Natural killer cell (primary cell): ENCODE data around the gene MGAT2. TPM values are rescaled to one million over a fixed set of nuclear protein-coding genes. Genes with fewer than 3 reads are reported as not detected.
A peak's percentile ranks its signal among the peaks of the same experiment; 100 is the strongest.

Source experiments
- ATAC-seq, 3 donors: fragments of 150-1000 bp in 2 of 3; fragments of 200-7000 bp in 1 of 3; cut with Tn5 transposase; 1 replicate in 1 of 3; 2 replicates in 2 of 3; pipeline ENCODE4 v1.10.0; 2021; ENCODE audit warnings: mild to moderate bottlenecking in 2 of 3, moderate library complexity in 2 of 3
- DNase-seq, 2 donors: peaks; one replicate each; pipeline versions ENCODE4 v3.0.0 to v3.0.0-alpha.2; 2013 to 2021; ENCODE audit warnings: mixed read lengths in 1 of 2
- H3K27ac ChIP-seq: one replicate; pipeline ENCODE4 v1.5.1; 2013; ENCODE audit warnings: mild to moderate bottlenecking, low read length
- H3K27me3 ChIP-seq: one replicate; pipeline ENCODE4 v1.6.1; 2013; ENCODE audit warnings: low read length; ENCODE audit not compliant: control insufficient read depth, insufficient read depth
- H3K36me3 ChIP-seq: one replicate; pipeline ENCODE4 v1.6.1; 2013; ENCODE audit warnings: low read length; ENCODE audit not compliant: control insufficient read depth, insufficient read depth
- H3K4me1 ChIP-seq: one replicate; pipeline ENCODE4 v1.6.1; 2013; ENCODE audit warnings: low read length; ENCODE audit not compliant: control insufficient read depth, insufficient read depth
- H3K4me3 ChIP-seq: one replicate; pipeline ENCODE4 v1.5.1; 2013; ENCODE audit warnings: low read length
- H3K9me3 ChIP-seq: one replicate; pipeline ENCODE4 v1.6.1; 2013; ENCODE audit warnings: low read length; ENCODE audit not compliant: control insufficient read depth, insufficient read depth
- H3K27ac Mint-ChIP-seq, 2 donors: one replicate each; pipeline ENCODE4 v1.8.0; 2022; ENCODE audit warnings: mild to moderate bottlenecking in 2 of 2, mixed read lengths in 2 of 2, moderate library complexity in 1 of 2
- H3K27me3 Mint-ChIP-seq, 2 donors: one replicate each; pipeline ENCODE4 v1.8.0; 2022; ENCODE audit warnings: low read depth in 2 of 2, mixed read lengths in 2 of 2
- H3K36me3 Mint-ChIP-seq: one replicate; pipeline ENCODE4 v1.8.0; 2022; ENCODE audit warnings: mixed read lengths
- H3K4me1 Mint-ChIP-seq, 2 donors: one replicate each; pipeline ENCODE4 v1.8.0; 2022; ENCODE audit warnings: mixed read lengths in 2 of 2
- H3K4me3 Mint-ChIP-seq: one replicate; pipeline ENCODE4 v1.8.0; 2022; ENCODE audit warnings: mild to moderate bottlenecking, moderate library complexity, mixed read lengths
- H3K9me3 Mint-ChIP-seq, 2 donors: one replicate each; pipeline ENCODE4 v1.8.0; 2022; ENCODE audit warnings: mixed read lengths in 2 of 2
- WGBS: methylation state at CpG from one replicate; pipeline ENCODE4 v1.1.7; 2013; ENCODE audit warnings: missing lambda C conversion rate; ENCODE audit not compliant: insufficient coverage; 5-methylcytosine and 5-hydroxymethylcytosine counted together
- intact Hi-C: fragments of 100-400 bp; cut with micrococcal nuclease; formaldehyde crosslinking; loops from one replicate; pipeline ENCODE4 v1.14.2; 2022
- total RNA-seq, 4 donors: library from RNA; stranded (reverse); fragments of 120-200 nt in 1 of 4; gene quantifications; one replicate each; pipeline versions ENCODE4 v1.2.3 to v1.2.4, GENCODE V29; 2013 to 2022
- TF ChIP-seq, protein P1 (sequence below): fragments of 200-600 bp; IDR thresholded peaks from one replicate; pipeline ENCODE4 v1.8.0; 2022; ENCODE audit warnings: antibody characterized with exemption

MGAT2 gene
- total RNA-seq, 3 donors from 2014 or later (not counting 1 experiment from before 2014, with no cell fraction given), result 29.9 to 34.8 (median 33.8) TPM

DNA sequence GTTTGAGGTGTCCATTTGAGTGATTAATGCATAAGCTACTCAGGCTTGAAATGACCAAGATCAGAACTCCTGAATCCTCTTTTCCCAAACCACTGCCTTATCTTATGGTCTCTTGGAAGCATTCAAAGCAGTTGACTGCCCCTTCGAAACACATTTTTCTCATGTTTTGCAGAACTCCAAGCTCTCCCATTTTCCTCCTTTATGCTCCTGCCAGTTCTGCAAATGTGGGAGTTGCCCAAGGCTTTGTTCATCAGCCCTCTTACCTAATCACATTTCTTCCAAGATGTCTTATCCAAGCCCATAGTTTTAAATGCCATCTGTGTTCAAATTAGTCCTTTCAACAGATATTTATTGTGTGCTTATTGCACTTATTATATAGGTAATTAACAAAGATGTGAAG lies 16.3 kb downstream of the MGAT2 start:
- Mint-ChIP-seq H3K4me1 (peaks cover 37 to 45% of the 10 kb centered on the region in 2 donors), H3K4me3 (peak overlapping the region; percentile 97), H3K36me3 (peaks cover 7% of the 10 kb centered on the region), H3K27ac (peak overlapping the region; percentile 96), H3K27me3 (no peaks in the 10 kb centered on the region), H3K9me3 (no peaks in the 10 kb centered on the region)
- no peak overlapping the region for H3K27ac ChIP-seq
- DNase-seq (no peak), ATAC-seq (no peak)
- 100% methylated on average over 1 of the region's 1 CpG for WGBS
- intact Hi-C loops, result loop anchor here (10.0 kb wide), 1 partner anchor 588 kb away; no protein-coding TSS in a partner anchor
- no peaks in the 10 kb centered on the region for H3K9me3 ChIP-seq
- TF ChIP-seq, protein P1, sequence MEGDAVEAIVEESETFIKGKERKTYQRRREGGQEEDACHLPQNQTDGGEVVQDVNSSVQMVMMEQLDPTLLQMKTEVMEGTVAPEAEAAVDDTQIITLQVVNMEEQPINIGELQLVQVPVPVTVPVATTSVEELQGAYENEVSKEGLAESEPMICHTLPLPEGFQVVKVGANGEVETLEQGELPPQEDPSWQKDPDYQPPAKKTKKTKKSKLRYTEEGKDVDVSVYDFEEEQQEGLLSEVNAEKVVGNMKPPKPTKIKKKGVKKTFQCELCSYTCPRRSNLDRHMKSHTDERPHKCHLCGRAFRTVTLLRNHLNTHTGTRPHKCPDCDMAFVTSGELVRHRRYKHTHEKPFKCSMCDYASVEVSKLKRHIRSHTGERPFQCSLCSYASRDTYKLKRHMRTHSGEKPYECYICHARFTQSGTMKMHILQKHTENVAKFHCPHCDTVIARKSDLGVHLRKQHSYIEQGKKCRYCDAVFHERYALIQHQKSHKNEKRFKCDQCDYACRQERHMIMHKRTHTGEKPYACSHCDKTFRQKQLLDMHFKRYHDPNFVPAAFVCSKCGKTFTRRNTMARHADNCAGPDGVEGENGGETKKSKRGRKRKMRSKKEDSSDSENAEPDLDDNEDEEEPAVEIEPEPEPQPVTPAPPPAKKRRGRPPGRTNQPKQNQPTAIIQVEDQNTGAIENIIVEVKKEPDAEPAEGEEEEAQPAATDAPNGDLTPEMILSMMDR, result no peak
- H3K4me1 ChIP-seq, result peaks cover 28% of the 10 kb centered on the region
- H3K4me3 ChIP-seq, result no peak overlapping the region
- peaks cover 13% of the 10 kb centered on the region for H3K36me3 ChIP-seq
- H3K27me3 ChIP-seq, result no peaks in the 10 kb centered on the region

DNA sequence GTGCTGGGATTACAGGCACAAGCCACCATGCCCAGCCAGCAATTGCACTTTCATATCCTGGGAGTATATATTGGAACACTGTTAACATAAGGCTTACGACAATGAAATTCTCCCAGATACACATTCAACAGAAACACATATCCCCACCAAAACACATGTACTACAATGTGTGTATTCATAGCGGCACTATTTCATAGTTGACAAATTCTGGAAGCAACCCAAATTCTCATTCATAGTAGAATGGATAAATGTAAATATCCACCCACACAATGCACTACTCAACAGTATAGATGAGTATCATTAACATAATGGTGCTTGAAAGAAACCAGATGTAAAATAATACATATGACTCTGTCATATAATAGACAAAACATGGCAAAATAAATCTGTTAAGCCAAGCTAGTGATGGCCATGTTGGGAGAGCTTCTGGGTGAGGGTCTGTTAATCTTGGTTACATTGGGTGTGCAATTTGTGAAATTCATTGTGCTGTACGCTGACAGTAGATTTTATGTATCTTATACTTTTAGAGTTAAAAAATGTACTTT lies 17.0 kb downstream of the MGAT2 start:
- no peak overlapping the region for H3K4me3 ChIP-seq
- Mint-ChIP-seq H3K9me3 (no peaks in the 10 kb centered on the region), H3K27ac (peak overlapping the region; percentile 96), H3K36me3 (peaks cover 7% of the 10 kb centered on the region), H3K27me3 (no peaks in the 10 kb centered on the region), H3K4me1 (peaks cover 45 to 53% of the 10 kb centered on the region in 2 donors), H3K4me3 (peak overlapping the region; percentile 97)
- 100% methylated on average over 2 of the region's 3 CpGs for WGBS
- H3K36me3 ChIP-seq, result peaks cover 13% of the 10 kb centered on the region
- intact Hi-C loops, result loop anchor here (10.0 kb wide), 1 partner anchor 587 kb away; no protein-coding TSS in a partner anchor
- TF ChIP-seq, protein P1, result no peak
- no peak overlapping the region for H3K27ac ChIP-seq
- no peaks in the 10 kb centered on the region for H3K9me3 ChIP-seq
- H3K27me3 ChIP-seq, result no peaks in the 10 kb centered on the region
- ATAC-seq (no peak), DNase-seq (no peak)
- peaks cover 27% of the 10 kb centered on the region for H3K4me1 ChIP-seq

DNA sequence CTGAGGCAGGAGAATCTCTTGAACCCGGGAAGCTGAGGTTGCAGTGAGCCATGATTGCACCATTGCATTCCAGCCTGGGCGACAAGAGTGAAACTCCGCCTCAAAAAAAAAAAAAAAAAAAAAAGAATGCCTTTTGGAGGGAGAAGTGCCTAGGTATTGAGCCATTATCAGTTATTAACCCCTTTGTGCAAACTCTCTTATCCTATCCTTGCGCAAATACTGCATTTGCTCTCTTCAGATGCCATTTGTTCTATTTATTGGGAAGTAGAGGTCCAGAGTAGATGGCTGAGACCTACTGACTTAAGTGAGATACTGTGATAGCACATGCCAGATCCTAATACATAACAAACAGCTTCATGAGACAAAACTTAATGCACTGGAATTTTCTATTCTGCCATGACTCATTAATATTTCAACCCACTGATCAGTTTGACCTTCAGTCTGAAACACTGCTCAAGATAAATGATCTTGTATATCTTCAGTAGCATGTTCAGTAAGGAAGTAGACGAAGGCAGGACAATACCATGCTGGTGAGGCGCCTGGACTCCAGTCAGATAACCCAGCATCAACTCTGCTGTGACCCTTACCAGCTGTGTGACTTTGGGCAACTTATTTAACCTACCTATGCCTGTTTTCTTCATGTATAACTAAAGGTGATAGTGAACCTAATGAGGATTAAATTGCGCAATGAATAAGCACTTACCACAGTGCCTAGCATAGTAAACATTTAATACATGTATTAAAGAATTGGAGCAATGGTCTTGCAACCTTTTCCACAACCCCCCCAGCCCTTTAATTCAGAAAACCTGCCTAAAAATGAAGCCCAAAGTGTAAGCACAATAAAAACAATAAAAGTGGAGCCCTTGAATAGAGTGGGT lies 20.2 kb downstream of the MGAT2 start:
- TF ChIP-seq, protein P1, result no peak
- no peak for DNase-seq
- Mint-ChIP-seq H3K9me3 (no peaks in the 10 kb centered on the region), H3K4me3 (no peak overlapping the region), H3K27ac (peak overlapping the region; percentile 62 to 79), H3K36me3 (peaks cover 7% of the 10 kb centered on the region), H3K27me3 (no peaks in the 10 kb centered on the region), H3K4me1 (peaks cover 30 to 36% of the 10 kb centered on the region in 2 donors)
- Histone ChIP-seq H3K27me3 (no peaks in the 10 kb centered on the region), H3K4me1 (peaks cover 15% of the 10 kb centered on the region), H3K4me3 (no peak overlapping the region), H3K27ac (peak overlapping the region; percentile 31), H3K9me3 (no peaks in the 10 kb centered on the region), H3K36me3 (peaks cover 13% of the 10 kb centered on the region)
- intact Hi-C loops, result no loop called here
- WGBS, result 96% methylated on average over 5 of the region's 7 CpGs
- ATAC-seq, result no peak
